Raji (cell line): ENCODE results near the gene MRPL40.
A peak's percentile ranks its signal among the peaks of the same experiment; 100 is the strongest.

Experiments
- POLR2A ChIP-seq: IDR thresholded peaks from 2 replicates; pipeline ENCODE4 v1.6.1; 2011; ENCODE audit warnings: low read depth, low read length, control low read depth; ENCODE audit not compliant: insufficient read depth

Gene MRPL40

DNA sequence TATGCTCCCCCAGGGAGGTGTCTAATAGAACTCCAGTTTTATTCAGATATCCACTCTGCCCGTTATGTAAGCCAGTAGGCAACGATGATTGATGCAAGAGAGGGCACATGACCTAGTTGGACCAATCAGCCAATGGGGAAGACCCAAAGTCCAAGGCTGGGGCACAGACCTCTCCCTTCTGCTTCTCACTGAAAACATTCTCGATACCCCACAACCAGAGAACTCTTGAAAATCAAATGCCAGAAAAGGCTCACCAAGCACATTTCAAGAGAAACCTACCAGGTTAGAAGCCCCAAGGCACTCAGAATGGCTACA, 8.2 kb upstream of the MRPL40 start:
- no peak for TF ChIP-seq POLR2A

DNA sequence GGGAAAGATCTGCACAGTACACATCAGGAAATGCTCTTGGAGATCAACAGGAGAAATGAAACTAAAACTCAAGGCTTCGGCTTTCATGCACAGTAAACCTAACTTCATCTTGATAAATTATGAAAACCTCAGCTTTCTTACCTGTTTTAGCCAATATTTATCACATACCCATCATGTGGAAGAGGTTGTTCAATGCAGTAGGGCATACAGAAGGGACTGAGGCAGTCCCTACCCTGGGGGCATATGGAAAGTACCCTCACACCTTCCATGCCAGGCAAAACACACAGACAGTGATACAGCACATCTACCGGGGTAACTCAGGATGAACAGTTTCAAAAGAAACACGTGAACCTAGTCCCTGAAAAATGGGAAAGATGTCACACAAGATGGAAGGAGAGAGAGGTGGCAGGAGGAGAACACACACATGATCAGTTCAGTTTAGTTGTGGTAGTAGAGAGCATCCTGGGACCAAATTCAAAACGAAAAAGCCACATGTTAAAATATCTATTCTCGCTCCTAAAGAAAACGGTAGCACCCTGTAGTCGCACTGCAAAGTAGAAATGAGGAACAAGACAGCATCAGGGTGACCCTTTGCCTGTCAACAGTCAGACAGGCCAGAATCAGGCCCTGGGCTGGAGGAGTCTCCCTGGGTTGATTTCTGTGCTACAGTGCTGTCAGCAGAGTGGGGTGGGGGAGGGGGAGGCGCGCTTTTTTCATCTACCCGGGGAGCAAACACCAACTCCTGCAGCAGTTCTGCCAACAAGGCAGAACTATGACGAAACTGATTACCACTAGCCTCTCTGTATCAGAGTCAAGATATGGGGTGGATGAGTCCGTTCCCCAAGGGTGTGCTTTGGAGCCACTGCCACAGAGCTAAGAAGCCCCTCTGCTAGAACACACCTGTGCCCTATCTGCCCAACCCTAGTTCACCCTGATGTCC, 2.1 kb upstream of the MRPL40 start:
- no peak for TF ChIP-seq POLR2A

DNA sequence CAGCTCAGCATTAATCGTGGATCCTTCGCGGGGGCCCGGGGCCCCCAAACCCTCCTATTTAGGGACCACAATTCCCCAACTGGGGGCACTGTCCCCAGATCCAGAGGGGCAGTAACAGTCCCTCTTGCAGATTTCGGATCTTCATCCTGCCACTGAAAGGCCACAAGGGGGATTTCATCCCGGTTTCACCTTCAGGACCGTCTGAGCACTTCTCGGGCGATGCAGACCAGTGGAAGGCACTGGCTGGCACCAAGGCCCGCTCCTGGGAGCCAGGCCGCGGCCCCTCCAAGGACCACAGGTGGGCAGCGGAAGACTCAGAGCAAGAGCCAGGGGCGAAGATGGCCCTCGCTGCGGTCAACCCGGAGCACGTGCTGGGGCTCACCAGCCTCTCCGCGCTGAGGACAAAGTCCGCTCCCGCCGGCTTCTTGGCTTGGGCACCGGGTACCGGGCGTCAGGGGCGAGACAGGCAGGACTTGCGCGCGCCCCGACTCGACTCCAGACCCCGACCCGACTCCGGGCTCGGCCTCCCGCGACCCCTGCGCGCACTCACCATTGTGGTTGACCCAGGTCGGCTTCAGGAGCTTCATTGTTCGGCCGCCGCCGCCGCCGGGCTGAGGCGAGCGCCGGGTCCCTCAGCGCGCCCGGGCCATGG, 1.3 kb upstream of the MRPL40 start:
- TF ChIP-seq POLR2A = no peak

DNA sequence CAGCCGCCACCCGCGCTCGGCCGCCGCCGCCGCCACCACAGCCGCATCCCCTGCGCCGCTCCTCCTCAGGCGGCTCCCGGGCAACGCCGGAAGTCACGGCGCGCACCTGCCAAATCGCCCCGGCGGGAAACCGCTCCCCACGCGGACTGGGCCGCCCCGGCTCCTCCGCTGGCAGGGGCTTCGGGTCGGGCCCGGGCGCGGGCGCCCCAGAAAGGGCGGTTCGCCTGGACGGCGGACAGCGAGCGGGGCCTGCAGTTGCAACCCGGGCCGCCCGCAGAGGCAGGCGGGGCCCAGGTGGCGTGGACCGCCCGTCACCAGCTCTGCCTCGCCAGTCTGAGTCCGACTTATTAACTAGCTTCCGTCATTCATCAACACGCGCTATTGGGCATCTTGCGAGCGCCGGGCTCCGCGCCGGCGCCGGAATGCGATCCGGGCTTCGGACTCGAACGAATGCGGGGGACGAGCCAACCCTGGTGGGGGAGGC, 654 bp upstream of the MRPL40 start, which contains the start of gene HIRA:
HIRA (minus strand) TSS at position 85 of the 484 bp plus-strand sequence. CDS start 257 bp downstream, outside the sequence.
- TF ChIP-seq POLR2A = no peak

DNA sequence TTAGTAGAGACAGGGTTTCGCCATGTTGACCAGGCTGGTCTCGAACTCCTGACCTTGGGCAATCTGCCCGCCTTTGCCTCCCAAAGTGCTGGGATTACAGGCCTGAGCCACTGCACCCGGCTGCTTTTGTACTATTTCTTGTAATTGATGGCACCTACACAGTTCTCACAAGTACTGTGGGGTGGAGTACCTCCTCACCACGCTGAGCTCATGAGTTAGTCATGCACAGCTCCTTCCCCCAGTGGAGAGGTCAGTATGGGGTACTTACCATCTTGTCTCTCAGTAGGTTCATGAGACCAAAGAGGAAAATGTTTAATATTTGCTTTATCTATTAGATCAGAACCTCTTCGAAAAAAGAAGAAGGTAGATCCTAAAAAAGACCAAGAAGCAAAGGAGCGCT, 2.1 kb downstream of the MRPL40 start:
- no peak for TF ChIP-seq POLR2A

DNA sequence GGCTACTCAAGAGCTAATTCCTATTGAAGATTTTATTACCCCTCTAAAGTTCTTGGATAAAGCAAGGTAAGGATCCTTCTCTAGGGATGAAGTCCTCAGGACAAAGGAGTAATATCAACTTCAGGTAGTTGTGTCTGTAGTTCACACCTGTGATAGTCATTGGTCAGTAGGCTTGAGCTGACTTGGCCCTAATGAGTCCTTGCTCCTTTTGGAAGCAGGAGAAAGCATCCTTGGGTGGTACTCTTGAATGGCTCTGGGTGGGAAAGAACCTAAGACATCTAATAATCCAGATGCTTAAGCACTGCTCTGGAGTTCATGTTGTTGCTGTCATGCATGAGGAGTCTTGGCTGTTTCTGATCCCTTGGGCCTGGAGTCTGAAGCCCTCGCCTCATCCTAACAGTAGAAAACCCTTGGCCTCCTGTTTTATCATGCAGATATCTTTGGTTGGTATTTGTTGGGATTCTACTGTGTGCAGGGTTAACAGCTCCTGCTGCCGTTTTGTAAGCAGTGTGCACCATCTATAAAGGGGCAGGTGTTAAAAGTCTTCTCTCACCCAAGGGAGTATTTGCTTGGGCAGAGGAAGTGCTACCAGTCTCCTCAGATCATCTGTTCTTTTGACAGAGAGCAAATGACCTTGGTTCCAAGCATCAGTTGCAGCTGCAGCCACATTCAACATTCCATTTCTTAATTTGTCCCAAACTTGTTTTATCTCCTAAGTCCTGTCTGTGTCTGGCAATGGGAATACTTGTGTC, 2.7 kb downstream of the MRPL40 start:
- no peak for TF ChIP-seq POLR2A

DNA sequence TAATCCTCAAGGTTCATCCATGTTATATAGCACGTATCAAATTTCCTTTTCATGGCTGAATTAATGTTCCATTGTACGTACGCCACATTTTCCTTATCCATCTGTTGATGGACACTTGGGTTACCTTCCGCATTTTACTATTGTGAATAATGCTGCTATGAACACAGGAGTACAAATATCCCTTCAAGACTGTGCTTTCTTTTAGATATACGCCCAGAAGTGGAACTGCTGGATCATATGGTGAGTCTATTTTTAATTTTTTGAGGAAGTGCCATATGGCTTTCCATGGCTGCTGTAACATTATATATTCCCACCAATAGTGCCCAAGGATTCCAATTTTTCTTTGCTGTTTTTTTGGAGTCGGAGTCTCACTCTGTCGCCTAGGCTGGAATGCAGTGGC, 6.0 kb downstream of the MRPL40 start:
- TF ChIP-seq POLR2A = no peak

DNA sequence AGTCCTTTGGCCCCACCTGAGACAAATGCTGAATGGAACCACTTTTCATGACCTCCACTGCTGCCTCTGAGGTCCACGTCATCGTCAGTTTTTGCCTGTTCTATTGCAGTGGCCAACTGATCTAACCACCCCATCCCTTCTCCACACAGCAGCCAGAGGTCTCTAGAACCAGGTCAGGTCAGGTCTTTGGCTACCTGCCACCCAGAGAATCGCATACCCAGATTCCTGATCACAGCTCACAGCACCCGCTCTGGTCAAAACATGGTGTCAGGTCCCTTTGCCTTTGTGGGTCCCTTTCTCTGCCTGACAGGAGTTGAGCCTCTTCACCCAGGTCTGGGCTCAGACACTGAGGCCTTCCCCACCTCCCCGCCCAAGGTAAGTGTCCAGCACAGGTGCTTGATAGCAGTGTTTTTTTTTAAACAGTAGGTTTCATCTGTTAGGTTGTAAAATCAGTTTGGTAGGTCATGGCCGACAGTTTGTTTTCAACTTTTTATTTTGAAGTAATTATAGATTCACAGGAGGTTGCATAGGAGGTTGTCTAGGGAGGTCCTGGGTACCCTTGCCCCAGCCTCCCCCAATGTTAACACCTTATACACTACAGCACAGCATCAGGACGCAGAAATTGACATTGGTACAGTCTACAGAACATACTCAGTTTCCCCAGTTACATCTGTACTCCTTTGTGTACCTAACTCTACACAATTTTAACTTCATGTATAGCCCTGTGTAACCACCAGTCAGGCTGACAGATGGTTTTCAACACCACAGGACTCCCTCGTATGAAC, 8.3 kb downstream of the MRPL40 start:
- no peak for TF ChIP-seq POLR2A

DNA sequence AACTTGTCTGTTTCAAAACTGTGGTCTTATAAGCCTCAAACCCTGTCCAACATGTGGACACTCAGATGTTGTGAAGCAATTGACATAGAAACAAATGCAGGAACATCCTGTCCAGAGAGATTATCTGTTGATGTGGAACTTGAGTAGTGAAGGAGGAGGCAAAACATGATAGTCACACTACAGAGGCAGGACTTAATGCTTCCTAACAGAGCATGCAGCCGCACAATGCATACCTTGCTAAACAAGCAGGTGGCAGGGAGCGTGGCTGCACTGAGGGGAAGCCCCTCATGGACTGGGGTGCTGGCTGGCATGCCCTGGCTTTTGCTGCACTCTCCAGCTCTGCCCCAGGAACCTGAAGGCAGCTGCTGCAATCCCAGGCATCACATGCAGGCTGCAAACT, 9.8 kb downstream of the MRPL40 start:
- no peak for TF ChIP-seq POLR2A

DNA sequence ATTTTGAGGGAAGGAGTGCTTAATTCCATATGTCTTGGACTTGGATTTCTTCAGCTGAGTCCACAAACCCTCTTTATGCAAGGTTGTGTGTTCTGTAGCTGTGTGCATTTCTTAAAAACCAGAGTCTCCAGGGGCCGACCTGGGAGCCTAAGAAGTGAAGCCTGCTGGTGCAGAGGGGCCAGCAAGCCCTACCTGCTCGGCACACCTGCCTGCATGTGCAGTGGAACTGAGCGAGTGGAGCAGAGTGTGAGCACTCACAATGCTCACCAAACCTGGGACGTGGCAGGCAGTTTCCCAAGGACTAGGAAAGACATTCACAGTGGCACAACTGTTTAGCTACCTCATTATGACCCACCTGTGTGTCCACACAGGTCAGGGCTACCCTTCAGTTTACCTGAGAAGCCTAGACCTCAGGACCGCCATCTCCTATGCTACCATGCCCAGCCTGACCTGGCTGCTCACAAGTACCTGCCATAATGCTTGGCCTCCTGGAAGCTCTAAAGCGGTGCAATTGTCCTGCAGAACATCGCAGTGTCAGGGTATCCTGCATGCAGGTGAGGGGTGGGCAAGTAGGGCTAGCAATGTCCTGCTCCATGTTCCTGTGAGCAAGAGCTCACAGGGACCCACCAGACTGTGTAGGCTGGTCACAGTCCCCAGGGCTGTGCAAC, 11.3 kb downstream of the MRPL40 start:
- no peak for TF ChIP-seq POLR2A

DNA sequence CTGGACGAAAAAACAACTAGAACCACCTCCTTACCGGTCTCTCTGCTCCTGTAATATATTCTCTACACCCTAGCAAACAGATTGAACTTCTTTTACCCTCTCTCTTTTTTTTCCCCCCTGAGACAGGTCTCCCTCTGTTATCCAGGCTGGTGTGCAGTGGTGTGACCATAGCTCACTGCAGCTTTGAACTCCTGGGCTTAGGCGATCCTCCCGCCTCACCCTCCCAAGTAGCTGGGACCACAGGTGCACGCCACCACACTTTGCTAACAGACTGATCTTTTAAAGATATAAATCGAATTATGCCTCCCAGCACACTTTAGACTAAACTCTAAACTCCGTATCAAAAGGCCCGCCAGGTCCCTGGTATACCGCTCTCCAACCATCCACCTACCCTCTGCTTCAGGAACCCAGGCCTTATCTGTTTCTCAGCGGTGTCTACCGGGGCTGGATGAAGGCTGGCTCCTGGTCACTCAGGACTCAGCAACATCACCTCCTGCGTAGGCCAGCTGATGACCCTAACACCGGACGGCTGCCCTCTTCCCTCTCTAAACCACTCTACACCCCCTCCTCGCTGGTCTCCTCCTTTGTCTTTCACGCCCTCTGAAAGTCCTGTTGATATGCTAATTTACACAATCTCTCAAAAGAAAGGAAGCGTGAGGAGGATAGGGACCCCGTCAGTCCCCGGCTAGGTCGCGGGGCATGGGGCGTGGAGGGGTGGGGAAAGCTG, 14.4 kb downstream of the MRPL40 start:
- TF ChIP-seq POLR2A = no peak

DNA sequence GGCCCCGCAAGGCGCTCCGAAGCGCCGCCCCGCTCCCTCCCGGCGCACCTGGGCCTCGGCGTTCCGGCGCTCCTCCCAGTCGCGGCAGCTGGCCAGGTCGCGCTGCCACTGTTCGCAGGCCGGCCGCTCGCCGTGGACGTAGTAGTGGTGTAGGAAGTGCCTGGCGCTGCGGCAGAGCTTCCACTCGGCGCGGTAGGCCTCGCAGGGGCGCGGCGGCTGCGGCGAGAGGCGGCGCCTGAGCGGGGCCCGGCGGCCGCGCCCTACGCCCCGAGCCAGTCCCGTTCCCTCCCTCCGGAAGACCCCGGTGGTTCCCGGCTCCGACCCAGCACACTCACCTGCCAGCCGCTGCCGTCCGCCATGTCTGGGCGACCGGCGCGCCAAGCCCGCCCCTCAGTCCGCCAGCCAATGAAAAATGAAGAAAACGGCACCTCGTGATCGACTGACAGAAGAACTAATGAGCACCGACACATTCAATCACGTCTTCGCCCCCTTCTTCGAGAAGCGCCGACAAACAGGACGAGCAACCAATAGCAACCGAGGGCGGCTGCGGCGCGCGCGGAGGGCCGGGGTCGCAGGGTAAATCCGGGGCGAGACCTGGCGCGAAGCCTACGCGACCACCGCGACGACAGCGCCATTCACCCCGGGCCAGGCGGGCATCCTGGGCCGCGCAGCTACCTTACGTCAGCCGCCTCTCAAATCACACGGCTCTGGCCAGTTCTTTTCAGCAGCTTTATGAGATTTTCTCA, 15.2 kb downstream of the MRPL40 start, which contains the start of gene C22orf39:
C22orf39 (minus strand) TSS at position 382 of the 746 bp plus-strand sequence; CDS start at position 359, 23 bp downstream.
- TF ChIP-seq POLR2A = peak; percentile 79

DNA sequence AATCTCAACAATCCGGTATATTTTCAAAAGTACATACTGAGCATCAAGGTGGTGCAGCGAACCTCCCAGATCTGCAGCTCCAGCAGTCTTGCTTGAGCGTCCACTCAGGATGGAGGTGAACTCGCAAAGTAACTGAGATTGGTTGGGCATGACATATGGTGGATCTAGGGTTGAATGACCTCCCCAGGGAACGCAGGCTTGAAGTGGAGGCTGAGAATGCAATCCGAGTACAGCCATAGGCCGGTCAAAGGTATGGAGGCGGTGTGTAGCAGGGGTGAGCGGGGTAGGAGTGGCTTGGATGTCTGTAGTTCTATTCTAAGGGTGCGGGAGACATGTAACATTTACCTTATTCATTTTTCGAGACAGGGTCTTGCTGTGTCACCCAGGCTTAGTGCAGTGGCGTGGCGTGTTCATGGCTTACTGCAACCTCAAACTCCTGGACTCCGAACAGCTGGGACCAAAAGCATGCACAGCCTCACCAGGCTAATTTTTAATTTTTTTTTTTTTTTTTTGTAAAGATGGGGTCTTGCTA, 15.8 kb downstream of the MRPL40 start:
- no peak for TF ChIP-seq POLR2A
